T-helper 1 cell treated with Interleukin-12 subunit alpha and Interleukin-12 subunit beta and Interleukin-4 antibody, amounts not matched to agents 30 μg/mL and 1 μg/mL, for 36 hours (primary cell): ENCODE data around the gene H6PD.

Source experiments
- H3K27ac Mint-ChIP-seq: one replicate; pipeline ENCODE4 v1.8.0; 2021; ENCODE audit warnings: mild to moderate bottlenecking, mixed read lengths
- H3K27me3 Mint-ChIP-seq: one replicate; pipeline ENCODE4 v1.8.0; 2021; ENCODE audit warnings: low read depth, mixed read lengths
- H3K36me3 Mint-ChIP-seq: one replicate; pipeline ENCODE4 v1.8.0; 2021; ENCODE audit warnings: low read depth, mixed read lengths
- H3K4me1 Mint-ChIP-seq: one replicate; pipeline ENCODE4 v1.8.0; 2021; ENCODE audit warnings: low read depth, mixed read lengths
- H3K4me3 Mint-ChIP-seq: one replicate; pipeline ENCODE4 v1.8.0; 2021; ENCODE audit warnings: mild to moderate bottlenecking, moderate library complexity, mixed read lengths
- H3K9me3 Mint-ChIP-seq: one replicate; pipeline ENCODE4 v1.8.0; 2021; ENCODE audit warnings: mixed read lengths

The H6PD gene

DNA sequence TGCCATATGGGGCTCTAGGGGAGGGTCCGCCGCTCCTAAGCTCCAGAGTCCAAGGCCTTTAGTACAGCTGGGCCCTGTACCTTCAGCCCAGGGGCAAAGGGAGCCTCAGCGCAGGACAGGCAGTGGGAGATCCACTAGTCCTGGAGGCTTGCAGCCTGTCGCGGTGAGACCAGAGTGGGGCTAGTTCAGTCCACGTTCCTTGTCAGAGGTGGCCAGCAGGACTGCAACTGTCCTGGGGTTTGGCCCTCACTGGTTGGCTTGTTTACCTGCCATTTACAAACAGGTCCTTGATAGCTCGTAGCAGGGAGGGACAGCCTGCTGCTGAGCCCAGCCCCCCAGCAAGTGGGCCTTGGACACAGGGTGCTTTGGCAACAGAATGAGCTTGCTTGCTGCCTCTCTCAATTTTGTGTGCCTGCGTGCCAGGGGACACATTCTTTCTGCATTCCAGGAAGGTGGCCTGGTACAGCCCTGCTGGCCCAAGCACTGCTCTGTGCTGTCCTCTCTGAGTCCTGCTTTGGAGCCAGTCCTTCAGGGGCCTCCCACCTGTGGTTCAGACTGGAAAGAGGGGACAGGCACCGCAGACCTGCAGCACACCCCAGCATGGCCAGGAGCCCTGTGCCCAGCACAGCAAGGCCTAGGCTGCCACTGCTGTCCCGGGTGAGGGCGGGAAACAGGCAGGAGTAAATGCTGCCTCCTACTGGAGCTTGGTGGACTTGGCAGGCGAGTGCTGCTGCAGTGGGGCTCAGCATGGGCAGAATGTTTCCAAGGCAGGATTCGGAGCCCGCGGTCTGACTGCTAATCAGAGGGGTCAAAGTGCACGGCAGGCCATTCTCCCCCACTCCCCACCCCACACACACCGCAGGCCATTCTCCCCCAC, 15.2 kb downstream of the H6PD start:
- Mint-ChIP-seq H3K27ac (no peak overlapping the region), H3K4me3 (no peak overlapping the region), H3K4me1 (peaks cover 16% of the 10 kb centered on the region), H3K27me3 (no peaks in the 10 kb centered on the region), H3K9me3 (no peaks in the 10 kb centered on the region), H3K36me3 (peaks cover 10% of the 10 kb centered on the region)

- Mint-ChIP-seq H3K9me3 (no peaks in the 10 kb centered on the region), H3K27me3 (no peaks in the 10 kb centered on the region), H3K36me3 (peaks cover 10% of the 10 kb centered on the region), H3K4me3 (no peak overlapping the region), H3K4me1 (peaks cover 10% of the 10 kb centered on the region), H3K27ac (no peak overlapping the region)
Measured at GRCh38 chr1:9250411-9251381, 16.1 kb downstream of the H6PD start.

DNA sequence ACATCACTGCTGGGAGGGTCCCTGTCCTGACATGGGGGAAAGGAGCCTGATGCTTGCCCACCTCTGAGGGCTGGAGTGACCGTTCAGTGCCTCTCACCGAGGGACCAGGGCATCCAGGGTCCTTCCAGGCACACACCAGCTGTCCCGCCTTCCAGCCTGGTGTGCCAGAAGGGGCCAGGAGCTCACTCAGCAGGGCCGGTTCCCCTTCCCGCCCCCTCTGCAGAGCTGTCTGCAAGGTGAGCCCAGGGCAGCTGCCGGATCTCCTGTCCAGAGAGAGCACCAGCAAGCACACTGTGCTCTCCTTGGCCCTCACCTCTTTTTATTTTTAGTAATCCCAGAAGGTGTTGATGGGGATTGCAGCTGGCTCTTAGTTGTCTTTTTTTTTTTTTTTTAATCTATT, 16.9 kb downstream of the H6PD start:
- H3K36me3 Mint-ChIP-seq, result peaks cover 9% of the 10 kb centered on the region
- H3K9me3 Mint-ChIP-seq, result no peaks in the 10 kb centered on the region
- no peaks in the 10 kb centered on the region for H3K27me3 Mint-ChIP-seq
- no peak overlapping the region for H3K27ac Mint-ChIP-seq
- no peak overlapping the region for H3K4me3 Mint-ChIP-seq
- peaks cover 3% of the 10 kb centered on the region for H3K4me1 Mint-ChIP-seq

GRCh38 chr1:9253004-9253403, 18.4 kb downstream of the H6PD start:
- Mint-ChIP-seq H3K27ac (no peak overlapping the region), H3K36me3 (peaks cover 16% of the 10 kb centered on the region), H3K9me3 (peaks cover 4% of the 10 kb centered on the region), H3K4me1 (peaks cover 3% of the 10 kb centered on the region), H3K4me3 (no peak overlapping the region), H3K27me3 (no peaks in the 10 kb centered on the region)

DNA sequence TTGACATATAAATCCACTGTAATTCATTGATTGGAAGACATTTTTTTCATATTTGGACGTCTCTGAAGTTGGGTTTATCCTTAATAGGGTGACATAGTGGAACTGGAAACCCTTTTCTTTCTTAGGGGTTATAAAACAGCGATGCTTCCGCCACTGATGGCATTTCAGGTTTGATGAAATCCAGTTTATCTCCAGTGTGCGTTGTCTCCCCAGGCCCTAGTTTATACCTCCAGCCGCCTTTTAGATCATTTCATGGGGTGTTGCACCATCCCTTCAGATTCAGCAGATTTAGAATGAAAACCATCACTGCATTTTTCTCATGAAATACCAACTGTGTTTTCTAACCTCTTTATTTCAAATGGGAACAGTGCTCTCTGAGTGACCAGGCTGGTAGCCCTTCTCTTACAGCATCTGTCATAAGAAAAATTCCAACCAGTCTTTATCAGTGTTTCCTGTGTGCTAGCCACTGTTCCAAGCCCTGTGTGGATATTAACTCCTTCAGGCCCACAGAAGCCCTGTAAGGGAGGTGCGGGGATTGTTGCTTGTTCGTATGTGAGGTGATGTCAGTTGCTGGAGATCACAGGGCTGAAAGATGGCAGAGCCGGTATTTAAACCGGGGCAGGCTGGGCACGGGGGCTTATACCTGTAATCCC, 19.0 kb downstream of the H6PD start:
- Mint-ChIP-seq H3K36me3 (peaks cover 19% of the 10 kb centered on the region), H3K4me3 (no peak overlapping the region), H3K4me1 (peaks cover 4% of the 10 kb centered on the region), H3K9me3 (peaks cover 10% of the 10 kb centered on the region), H3K27me3 (no peaks in the 10 kb centered on the region), H3K27ac (no peak overlapping the region)

DNA sequence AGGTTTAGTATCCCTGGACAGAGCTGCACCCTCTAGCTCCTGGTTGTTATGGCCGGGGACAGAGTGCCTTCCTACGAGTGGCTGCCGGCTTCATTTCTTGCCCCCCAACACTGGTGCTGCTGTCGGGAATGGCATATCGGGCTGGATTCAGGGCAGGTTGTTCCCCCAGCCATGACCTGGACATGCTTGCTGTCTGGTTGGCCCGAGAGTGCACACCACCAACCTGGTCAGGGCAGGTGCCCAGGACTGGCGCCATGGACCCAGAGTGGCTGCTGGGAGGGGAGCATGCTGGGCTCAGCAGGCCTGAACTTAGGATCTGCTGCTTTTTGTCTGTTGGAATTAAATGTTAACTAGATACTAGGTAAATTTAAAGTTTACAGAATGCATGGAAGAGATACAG, 21.8 kb downstream of the H6PD start:
- Mint-ChIP-seq H3K9me3 (peaks cover 34% of the 10 kb centered on the region), H3K27ac (no peak overlapping the region), H3K4me3 (no peak overlapping the region), H3K27me3 (no peaks in the 10 kb centered on the region), H3K4me1 (peaks cover 10% of the 10 kb centered on the region), H3K36me3 (peaks cover 36% of the 10 kb centered on the region)

DNA sequence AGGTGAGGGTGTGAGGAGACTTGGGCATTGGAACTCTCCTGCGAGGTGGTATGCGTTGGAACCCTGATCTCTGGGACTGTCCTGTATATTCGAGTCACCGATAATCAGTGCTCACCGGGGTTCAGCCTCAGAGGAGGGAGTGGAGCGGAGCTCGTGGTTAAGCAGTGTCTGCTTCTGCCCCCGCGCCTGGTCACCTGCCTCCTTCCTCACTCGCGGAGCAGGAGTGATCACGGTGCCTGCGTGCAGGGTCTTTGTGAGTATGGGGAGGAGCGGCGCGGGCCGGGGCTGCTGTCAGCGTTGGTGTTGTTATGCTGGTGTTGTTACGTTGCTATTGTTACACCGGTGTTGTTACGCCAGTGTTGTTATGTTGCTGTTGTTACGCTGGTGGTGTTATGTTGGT, 23.3 kb downstream of the H6PD start:
- H3K36me3 Mint-ChIP-seq, result peaks cover 36% of the 10 kb centered on the region
- no peak overlapping the region for H3K4me3 Mint-ChIP-seq
- peaks cover 14% of the 10 kb centered on the region for H3K4me1 Mint-ChIP-seq

DNA sequence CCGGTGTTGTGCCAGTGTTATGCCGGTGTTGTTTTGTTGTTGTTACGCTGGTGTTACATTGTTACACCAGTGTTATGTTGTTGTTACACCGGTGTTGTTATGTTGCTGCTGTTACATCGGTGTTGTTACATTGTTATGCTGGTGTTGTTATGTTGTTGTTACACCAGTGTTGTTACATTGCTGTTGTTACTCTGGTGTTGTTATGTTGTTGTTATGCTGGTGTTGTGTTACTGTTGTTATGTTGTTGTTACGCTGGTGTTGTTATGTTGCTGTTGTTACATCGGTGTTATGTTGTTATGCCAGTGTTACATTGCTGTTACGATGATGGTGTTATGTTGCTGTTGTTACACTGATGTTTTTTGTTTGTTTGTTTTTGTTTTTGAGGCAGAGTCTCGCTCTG, 24.1 kb downstream of the H6PD start:
- Mint-ChIP-seq H3K27ac (no peak overlapping the region), H3K36me3 (peaks cover 36% of the 10 kb centered on the region), H3K9me3 (peaks cover 34% of the 10 kb centered on the region), H3K27me3 (no peaks in the 10 kb centered on the region), H3K4me1 (peaks cover 14% of the 10 kb centered on the region), H3K4me3 (no peak overlapping the region)

More for the DNA sequence above, 23.3 kb downstream of the H6PD start:
- Mint-ChIP-seq H3K9me3 (peaks cover 34% of the 10 kb centered on the region), H3K27ac (no peak overlapping the region), H3K27me3 (no peaks in the 10 kb centered on the region)

DNA sequence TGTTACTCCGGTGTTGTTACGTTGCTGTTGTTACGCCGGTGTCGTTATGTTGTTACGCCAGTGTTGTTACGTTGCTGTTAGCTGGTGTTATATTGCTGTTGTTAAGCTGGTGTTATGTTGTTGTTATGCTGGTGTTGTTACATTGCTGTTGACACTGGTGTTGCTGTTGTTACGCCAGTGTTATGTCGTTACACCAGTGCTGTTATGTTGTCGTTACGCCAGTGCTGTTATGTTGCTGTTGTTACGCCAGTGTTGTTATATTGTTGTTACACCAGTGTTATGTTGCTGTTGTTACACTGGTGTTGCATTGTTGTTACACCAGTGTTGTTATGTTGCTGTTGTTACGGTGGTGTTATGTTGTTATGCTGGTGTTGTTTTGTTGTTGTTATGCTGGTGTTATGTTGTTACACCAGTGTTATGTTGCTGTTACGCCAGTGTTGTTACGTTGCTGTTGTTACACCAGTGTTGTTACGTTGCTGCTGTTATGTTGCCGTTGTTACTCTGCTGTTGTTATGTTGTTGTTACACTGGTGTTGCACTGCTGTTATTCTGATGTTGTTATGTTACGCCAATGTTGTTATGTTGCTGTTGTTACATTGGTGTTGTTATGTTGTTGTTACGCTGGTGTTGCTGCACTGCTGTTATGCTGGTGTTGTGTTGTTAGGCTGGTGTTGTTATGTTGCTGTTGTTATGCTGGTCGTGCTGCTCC, 25.6 kb downstream of the H6PD start:
- H3K9me3 Mint-ChIP-seq, result peaks cover 34% of the 10 kb centered on the region
- no peaks in the 10 kb centered on the region for H3K27me3 Mint-ChIP-seq
- H3K4me3 Mint-ChIP-seq, result no peak overlapping the region
- peak overlapping the region; percentile 62 for H3K27ac Mint-ChIP-seq
- H3K4me1 Mint-ChIP-seq, result peaks cover 14% of the 10 kb centered on the region
- H3K36me3 Mint-ChIP-seq, result peaks cover 38% of the 10 kb centered on the region

DNA sequence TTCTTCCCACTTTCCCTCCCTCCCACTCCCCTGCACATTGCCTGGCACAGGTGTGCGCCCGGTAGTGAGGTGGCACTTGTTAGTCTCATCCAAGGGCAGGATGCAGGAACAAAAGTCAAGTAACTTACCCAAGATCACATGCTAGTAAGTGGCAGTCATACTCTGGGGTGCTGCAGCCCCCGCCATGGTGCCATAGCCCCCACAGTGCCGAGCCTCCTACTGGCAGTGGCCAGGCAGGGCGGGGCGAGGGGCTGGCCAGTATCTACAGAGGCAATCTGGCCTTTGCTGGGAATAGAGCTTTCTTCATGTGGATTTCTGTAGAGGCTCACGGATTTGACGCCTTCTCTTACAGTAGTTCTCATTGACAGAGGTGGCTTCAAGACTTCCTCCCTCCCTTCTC, 26.9 kb downstream of the H6PD start:
- Mint-ChIP-seq H3K4me3 (no peak overlapping the region), H3K27ac (no peak overlapping the region), H3K9me3 (peaks cover 34% of the 10 kb centered on the region), H3K36me3 (peaks cover 39% of the 10 kb centered on the region), H3K4me1 (peaks cover 14% of the 10 kb centered on the region), H3K27me3 (no peaks in the 10 kb centered on the region)

DNA sequence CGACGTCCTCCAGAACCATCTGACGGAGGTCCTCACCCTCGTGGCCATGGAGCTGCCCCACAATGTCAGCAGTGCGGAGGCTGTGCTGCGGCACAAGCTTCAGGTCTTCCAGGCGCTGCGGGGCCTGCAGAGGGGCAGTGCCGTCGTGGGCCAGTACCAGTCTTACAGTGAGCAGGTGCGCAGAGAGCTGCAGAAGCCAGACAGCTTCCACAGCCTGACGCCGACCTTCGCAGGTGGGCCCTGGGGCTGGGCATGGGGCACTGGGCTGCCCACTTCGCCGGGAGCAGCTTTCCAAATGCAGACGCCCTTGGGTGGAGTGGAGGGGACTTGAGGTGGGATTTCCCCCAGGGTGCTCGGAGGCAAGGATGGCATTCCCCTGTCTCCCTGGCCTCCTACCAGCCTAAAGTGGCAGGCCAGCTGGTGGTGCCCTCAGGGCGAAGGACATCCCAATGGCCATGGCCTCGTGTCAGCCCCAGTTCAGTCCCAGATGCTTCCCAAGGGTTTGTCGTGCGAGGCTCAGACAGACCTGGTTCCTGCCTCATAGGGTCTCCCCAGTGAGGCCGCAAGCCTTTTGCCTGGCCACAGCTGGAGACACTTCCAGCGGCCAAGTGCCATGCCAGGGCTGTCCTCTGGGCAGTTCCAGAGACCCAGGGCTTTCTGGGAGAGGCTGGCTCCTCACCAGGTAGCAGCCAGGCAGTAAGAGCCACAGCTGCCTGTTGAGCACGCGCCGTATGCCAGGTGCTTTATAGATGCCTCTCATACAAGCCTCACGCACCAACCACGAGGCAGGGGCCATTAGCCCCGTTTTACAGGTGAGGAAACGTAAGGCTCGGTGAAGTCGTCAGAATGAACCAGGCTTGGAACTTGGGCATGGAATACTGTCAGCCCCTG, 27.8 kb downstream of the H6PD start:
- H3K27ac Mint-ChIP-seq, result no peak overlapping the region
- H3K36me3 Mint-ChIP-seq, result peaks cover 41% of the 10 kb centered on the region
- peaks cover 18% of the 10 kb centered on the region for H3K4me1 Mint-ChIP-seq

DNA sequence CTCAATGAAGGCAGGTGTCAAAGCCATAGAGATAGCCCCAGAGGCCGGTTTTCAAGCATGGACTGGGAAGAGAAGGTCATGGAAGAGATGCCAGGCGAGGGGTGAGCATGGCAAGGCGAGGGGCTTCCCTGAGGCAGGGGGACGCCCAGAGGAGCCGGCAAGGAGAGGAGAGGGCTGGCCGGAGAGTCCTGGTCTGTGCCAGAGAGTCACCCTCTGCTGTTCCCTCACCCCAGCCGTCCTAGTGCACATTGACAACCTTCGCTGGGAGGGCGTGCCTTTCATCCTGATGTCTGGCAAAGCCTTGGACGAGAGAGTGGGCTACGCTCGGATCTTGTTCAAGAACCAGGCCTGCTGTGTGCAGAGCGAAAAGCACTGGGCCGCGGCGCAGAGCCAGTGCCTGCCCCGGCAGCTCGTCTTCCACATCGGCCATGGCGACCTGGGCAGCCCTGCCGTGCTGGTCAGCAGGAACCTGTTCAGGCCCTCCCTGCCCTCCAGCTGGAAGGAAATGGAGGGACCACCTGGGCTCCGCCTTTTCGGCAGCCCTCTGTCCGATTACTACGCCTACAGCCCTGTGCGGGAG, 28.8 kb downstream of the H6PD start:
- H3K9me3 Mint-ChIP-seq, result peaks cover 26% of the 10 kb centered on the region
- H3K27ac Mint-ChIP-seq, result no peak overlapping the region
- peaks cover 19% of the 10 kb centered on the region for H3K4me1 Mint-ChIP-seq
- no peak overlapping the region for H3K4me3 Mint-ChIP-seq
- H3K36me3 Mint-ChIP-seq, result peaks cover 32% of the 10 kb centered on the region
- H3K27me3 Mint-ChIP-seq, result no peaks in the 10 kb centered on the region

More for the DNA sequence above, 27.8 kb downstream of the H6PD start:
- Mint-ChIP-seq H3K9me3 (peaks cover 34% of the 10 kb centered on the region), H3K4me3 (no peak overlapping the region), H3K27me3 (no peaks in the 10 kb centered on the region)
